ENCODE measurements around the gene ADAMTS13.

ADAMTS13 gene

DNA sequence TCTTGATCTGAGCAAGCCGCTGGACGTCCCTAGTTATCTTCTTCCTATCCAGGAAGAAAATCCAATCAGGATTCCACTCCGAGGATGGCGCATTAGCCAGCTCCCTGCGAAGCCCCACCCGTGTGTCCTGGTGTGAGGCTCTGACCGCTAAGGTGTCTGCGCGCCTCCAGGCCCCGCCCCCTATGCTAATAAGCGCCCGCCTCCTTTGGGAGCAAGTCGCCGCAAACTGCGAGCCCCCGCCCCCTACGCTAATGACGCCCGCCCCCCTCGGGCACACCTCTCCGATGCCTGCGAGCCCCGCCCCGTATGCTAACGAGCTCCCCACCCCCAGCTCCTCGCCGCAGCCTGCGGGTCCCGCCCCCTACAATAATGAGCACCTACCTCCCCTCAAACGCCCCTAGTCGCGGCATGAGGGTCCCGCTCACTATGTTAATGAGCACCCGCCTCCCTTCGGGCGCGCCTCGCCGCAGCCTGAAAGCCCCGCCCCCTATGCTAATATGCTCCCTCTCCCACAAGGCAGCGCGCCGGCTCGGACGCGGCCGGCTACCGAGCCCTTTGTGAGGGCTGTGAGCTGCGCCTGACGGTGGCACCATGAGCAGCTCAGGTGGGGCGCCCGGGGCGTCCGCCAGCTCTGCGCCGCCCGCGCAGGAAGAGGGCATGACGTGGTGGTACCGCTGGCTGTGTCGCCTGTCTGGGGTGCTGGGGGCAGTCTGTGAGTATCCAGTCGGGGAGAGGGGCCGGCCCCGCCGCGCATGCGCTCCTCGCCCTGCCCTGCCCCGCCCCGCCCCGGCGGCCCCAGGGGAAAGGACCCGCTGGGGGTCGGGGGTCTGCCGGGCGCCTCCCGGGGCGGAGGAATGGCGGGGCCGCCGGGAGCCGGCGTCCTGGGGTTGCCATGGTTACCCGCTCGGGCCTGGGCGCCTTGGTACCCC lies 37.6 kb downstream of the ADAMTS13 start, which contains the start of gene CACFD1:
CACFD1 (plus strand) TSS at position 503 of the 929 bp plus-strand sequence; CDS start at position 592, 89 bp downstream.
- DNase-seq (ENCODE audit: low spot score in 2 of 2) (peak; percentile 93 to 98), ATAC-seq (ENCODE audit: low read depth) (peak; percentile 73)
- peak within 1 kb of the TSS; percentile 97 for H3K27ac Mint-ChIP-seq
- peak within 1 kb of the TSS; percentile 97 for H3K4me3 Mint-ChIP-seq
- H3K9me3 Mint-ChIP-seq = no peaks in the 10 kb centered on the region
- H3K4me1 Mint-ChIP-seq = peaks cover 26% of the 10 kb centered on the region
- peaks cover 2% of the 10 kb centered on the region for H3K36me3 Mint-ChIP-seq
- no peaks in the 10 kb centered on the region for H3K27me3 Mint-ChIP-seq

GRCh38 chr9:133460405-133461175 lies 38.4 kb downstream of the ADAMTS13 start:
- Mint-ChIP-seq H3K27me3 (no peaks in the 10 kb centered on the region), H3K36me3 (peaks cover 2% of the 10 kb centered on the region), H3K27ac (peak overlapping the region; percentile 97), H3K4me3 (peak overlapping the region; percentile 82), H3K4me1 (peaks cover 26% of the 10 kb centered on the region), H3K9me3 (no peaks in the 10 kb centered on the region)
- ATAC-seq (ENCODE audit: low read depth) (peak; percentile 56), DNase-seq (ENCODE audit: low spot score in 2 of 2) (peak in 1 of 2 donors; percentile 88)

DNA sequence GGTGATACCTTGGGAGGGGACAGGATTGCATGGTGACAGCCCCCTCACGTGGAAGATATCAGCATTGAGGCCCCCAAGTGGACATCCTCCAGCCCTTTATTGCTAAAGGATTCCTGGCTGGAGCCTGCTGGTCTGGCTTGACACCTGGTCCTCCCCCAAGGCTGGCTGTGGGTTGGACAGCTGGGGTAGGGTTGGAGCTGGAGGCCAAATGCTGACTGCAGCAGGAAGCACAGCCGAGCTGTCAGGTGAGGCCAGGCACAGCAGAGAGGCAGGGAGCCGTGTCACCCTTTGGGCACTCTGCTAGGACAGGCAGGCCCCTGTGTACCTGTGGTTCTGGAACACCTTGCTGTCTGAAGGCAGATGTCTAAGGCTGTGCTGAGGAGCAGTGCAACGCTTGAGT lies 39.8 kb downstream of the ADAMTS13 start:
- Mint-ChIP-seq H3K36me3 (peaks cover 2% of the 10 kb centered on the region), H3K4me1 (peaks cover 26% of the 10 kb centered on the region), H3K9me3 (no peaks in the 10 kb centered on the region), H3K4me3 (no peak overlapping the region), H3K27me3 (no peaks in the 10 kb centered on the region), H3K27ac (peak overlapping the region; percentile 97)
- DNase-seq (ENCODE audit: low spot score in 2 of 2) (no peak), ATAC-seq (ENCODE audit: low read depth) (no peak)

- Mint-ChIP-seq H3K27me3 (no peaks in the 10 kb centered on the region), H3K4me3 (no peak overlapping the region)
Observed at GRCh38 chr9:133463234-133463863, 41.2 kb downstream of the ADAMTS13 start.

GRCh38 chr9:133463864-133464615 lies 41.9 kb downstream of the ADAMTS13 start:
- H3K27me3 Mint-ChIP-seq = no peaks in the 10 kb centered on the region
- H3K4me3 Mint-ChIP-seq = no peak overlapping the region
- H3K27ac Mint-ChIP-seq = peak overlapping the region; percentile 72
- H3K4me1 Mint-ChIP-seq = peaks cover 26% of the 10 kb centered on the region
- H3K36me3 Mint-ChIP-seq = peaks cover 2% of the 10 kb centered on the region
- H3K9me3 Mint-ChIP-seq = no peaks in the 10 kb centered on the region
- no peak for DNase-seq (ENCODE audit: low spot score in 2 of 2)
- no peak for ATAC-seq (ENCODE audit: low read depth)

More at GRCh38 chr9:133463234-133463863, 41.2 kb downstream of the ADAMTS13 start:
- peak overlapping the region; percentile 72 for H3K27ac Mint-ChIP-seq
- H3K4me1 Mint-ChIP-seq = peaks cover 26% of the 10 kb centered on the region
- no peaks in the 10 kb centered on the region for H3K9me3 Mint-ChIP-seq
- ATAC-seq (ENCODE audit: low read depth) (no peak), DNase-seq (ENCODE audit: low spot score in 2 of 2) (no peak)
- H3K36me3 Mint-ChIP-seq = peaks cover 2% of the 10 kb centered on the region

DNA sequence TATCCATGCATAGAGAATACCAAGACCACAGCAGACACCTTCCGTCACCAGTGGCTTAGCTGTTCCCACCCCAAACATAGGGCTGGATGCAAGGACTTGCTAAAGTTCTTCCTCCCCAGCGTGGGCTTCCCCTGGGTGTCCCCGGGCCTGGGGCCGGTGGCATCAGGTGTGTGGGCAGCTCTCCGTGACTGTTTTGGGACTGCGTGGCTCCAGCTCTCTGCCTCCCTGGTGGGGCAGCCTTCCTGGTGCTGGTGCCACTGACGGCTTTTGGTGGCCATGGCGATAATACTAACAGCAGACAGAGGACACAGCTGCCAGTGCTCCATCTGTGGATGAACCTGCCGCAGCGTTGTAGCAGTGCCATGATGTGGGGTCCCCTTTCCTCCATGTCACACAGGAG lies 42.5 kb downstream of the ADAMTS13 start:
- Mint-ChIP-seq H3K4me3 (no peak overlapping the region), H3K27me3 (no peaks in the 10 kb centered on the region), H3K36me3 (peaks cover 2% of the 10 kb centered on the region), H3K4me1 (peaks cover 26% of the 10 kb centered on the region), H3K27ac (peak overlapping the region; percentile 72), H3K9me3 (no peaks in the 10 kb centered on the region)
- no peak for ATAC-seq (ENCODE audit: low read depth)
- DNase-seq (ENCODE audit: low spot score in 2 of 2) = no peak

- Mint-ChIP-seq H3K27me3 (no peaks in the 10 kb centered on the region), H3K27ac (no peak overlapping the region), H3K9me3 (no peaks in the 10 kb centered on the region), H3K4me3 (no peak overlapping the region), H3K36me3 (peaks cover 2% of the 10 kb centered on the region), H3K4me1 (peaks cover 25% of the 10 kb centered on the region)
- no peak for ATAC-seq (ENCODE audit: low read depth)
- no peak for DNase-seq (ENCODE audit: low spot score in 2 of 2)
Observed at GRCh38 chr9:133465984-133466383, 43.8 kb downstream of the ADAMTS13 start.

GRCh38 chr9:133467101-133467500 lies 44.9 kb downstream of the ADAMTS13 start:
- Mint-ChIP-seq H3K4me3 (no peak overlapping the region), H3K9me3 (no peaks in the 10 kb centered on the region), H3K27ac (no peak overlapping the region), H3K27me3 (no peaks in the 10 kb centered on the region), H3K36me3 (peaks cover 5% of the 10 kb centered on the region), H3K4me1 (peaks cover 18% of the 10 kb centered on the region)
- DNase-seq (ENCODE audit: low spot score in 2 of 2) = no peak
- no peak for ATAC-seq (ENCODE audit: low read depth)

- ATAC-seq (ENCODE audit: low read depth) (no peak), DNase-seq (ENCODE audit: low spot score in 2 of 2) (no peak)
- H3K27me3 Mint-ChIP-seq = no peaks in the 10 kb centered on the region
- no peak overlapping the region for H3K27ac Mint-ChIP-seq
- peaks cover 8% of the 10 kb centered on the region for H3K36me3 Mint-ChIP-seq
- no peak overlapping the region for H3K4me3 Mint-ChIP-seq
- H3K4me1 Mint-ChIP-seq = peaks cover 9% of the 10 kb centered on the region
- H3K9me3 Mint-ChIP-seq = no peaks in the 10 kb centered on the region
Observed at GRCh38 chr9:133468374-133468773, 46.2 kb downstream of the ADAMTS13 start.

DNA sequence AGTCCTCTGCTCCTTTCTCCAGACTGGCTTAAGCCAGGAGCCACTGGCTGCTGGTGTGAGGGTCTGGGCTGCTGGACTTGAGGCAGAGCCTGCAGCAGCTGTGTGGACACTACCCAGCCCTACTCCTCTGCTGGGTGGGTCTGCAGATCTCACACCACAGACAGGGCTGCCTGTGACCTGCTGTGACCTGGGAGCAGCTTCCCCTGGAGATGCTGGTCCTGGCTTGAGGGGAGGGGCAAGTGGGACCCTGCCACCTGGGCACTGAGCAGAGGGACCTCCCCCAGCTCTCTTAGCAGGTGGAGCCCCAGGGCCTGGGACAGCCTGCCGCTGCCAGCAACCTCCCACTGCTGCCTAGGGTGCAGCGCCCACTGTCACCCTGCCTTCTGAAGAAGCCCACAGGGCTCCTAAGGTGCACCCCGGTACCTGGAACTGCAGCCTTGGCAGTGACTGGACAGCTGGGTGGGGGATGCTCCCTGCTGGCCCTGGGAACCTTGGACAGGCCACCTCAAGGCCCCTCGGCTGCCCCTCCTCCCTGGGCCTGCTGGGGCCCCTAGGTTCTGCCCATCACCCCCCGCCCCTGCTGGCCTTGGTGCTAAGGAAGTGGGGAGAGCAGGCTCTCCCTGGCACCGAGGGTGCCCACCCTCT lies 46.7 kb downstream of the ADAMTS13 start:
- DNase-seq (ENCODE audit: low spot score in 2 of 2) (no peak), ATAC-seq (ENCODE audit: low read depth) (no peak)
- peaks cover 8% of the 10 kb centered on the region for H3K36me3 Mint-ChIP-seq
- H3K9me3 Mint-ChIP-seq = no peaks in the 10 kb centered on the region
- H3K27ac Mint-ChIP-seq = no peak overlapping the region
- H3K4me1 Mint-ChIP-seq = peaks cover 7% of the 10 kb centered on the region
- no peaks in the 10 kb centered on the region for H3K27me3 Mint-ChIP-seq
- no peak overlapping the region for H3K4me3 Mint-ChIP-seq

DNA sequence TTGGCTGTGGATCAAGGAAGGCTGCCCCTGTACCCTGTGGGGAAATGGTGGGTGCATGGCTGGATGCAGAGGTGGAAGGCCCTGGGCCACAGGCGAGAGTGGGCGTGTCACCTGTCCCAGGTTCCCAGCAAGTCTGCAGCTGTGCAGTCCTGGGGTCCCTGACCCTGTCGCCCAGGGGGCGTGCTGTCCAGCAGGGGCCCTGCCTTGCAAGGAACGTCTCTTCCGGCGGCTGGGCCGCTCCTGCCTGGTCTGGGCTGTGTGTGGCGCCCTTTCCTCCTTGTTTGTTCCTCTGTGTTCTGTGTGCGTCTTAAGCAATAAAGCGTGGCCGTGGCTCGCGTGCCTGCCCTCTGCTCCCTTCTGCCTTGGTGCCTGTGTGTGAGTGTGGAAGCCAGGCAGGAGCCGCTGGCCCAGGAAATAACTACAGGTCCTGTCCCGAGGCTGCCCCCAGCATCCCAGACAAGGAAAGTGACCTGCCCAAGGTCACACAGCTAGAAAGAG lies 48.3 kb downstream of the ADAMTS13 start:
- no peak for ATAC-seq (ENCODE audit: low read depth)
- Mint-ChIP-seq H3K27ac (peak overlapping the region; percentile 29), H3K4me3 (no peak overlapping the region)

DNA sequence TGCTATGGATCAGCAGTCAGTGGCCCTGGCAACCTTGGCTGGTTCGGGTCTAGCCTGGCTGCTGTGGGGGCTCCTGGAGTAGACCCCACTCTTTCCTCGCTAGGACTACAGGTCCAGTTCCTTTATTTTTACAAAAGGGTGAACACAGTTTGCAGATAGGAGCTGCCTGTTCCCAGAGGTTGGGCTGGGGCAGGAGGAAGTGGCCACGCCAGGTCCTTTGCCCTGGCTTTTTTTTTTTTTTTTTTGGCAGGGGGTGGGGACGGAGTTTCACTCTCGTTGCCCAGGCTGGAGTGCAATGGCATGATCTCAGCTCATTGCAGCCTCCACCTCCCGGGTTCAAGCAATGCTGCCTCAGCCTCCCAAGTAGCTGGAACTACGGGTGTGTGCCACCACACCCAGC lies 48.8 kb downstream of the ADAMTS13 start:
- peak overlapping the region; percentile 29 for H3K27ac Mint-ChIP-seq
- H3K4me3 Mint-ChIP-seq = no peak overlapping the region
- peaks cover 7% of the 10 kb centered on the region for H3K4me1 Mint-ChIP-seq
- no peaks in the 10 kb centered on the region for H3K27me3 Mint-ChIP-seq
- DNase-seq (ENCODE audit: low spot score in 2 of 2) (no peak), ATAC-seq (ENCODE audit: low read depth) (no peak)
- no peaks in the 10 kb centered on the region for H3K9me3 Mint-ChIP-seq
- peaks cover 5% of the 10 kb centered on the region for H3K36me3 Mint-ChIP-seq

More for the DNA sequence above, 48.3 kb downstream of the ADAMTS13 start:
- H3K4me1 Mint-ChIP-seq = peaks cover 7% of the 10 kb centered on the region
- no peak for DNase-seq (ENCODE audit: low spot score in 2 of 2)
- no peaks in the 10 kb centered on the region for H3K27me3 Mint-ChIP-seq
- no peaks in the 10 kb centered on the region for H3K9me3 Mint-ChIP-seq
- peaks cover 5% of the 10 kb centered on the region for H3K36me3 Mint-ChIP-seq
